HepG2 (cell line): ENCODE measurements around the gene MED12L. TPM values are rescaled to one million over a fixed set of nuclear protein-coding genes. Genes with fewer than 3 reads are reported as not detected.

Experiments used
- ATAC-seq: fragments of 200-7000 bp; cut with Tn5 transposase; 3 replicates; pipeline ENCODE4 v1.9.1; 2020; ENCODE audit warnings: mild to moderate bottlenecking, moderate library complexity
- BruUV-seq: library from RNA; stranded (reverse); fragments of 400-500 nt; replicated peaks from 2 replicates; lab custom pipeline; 2021; lab: Mats Ljungman, UMichigan
- CTCF ChIA-PET: fragments of 300-600 bp; formaldehyde crosslinking; extraction: SDS; loops from one replicate; lab custom pipeline; 2021; ENCODE audit warnings: low total read pairs, inconsistent platforms, low intra/inter-chr PET ratio; lab: Yijun Ruan, JAX
- POLR2A ChIA-PET: fragments of 350-600 bp; sonication (Branson Sonifier 250); formaldehyde crosslinking; loops from one replicate; lab custom pipeline; 2020; ENCODE audit warnings: antibody characterized with exemption, inconsistent platforms; lab: Yijun Ruan, JAX
- DNase-seq: peaks from one replicate; pipeline ENCODE4 v3.0.0-alpha.2; 2015; ENCODE audit warnings: low spot score
- FAIRE-seq: peaks from 3 replicates; lab custom pipeline; 2011; peaks lifted over from hg19 to GRCh38; lab: Jason Lieb, UNC
- H2AFZ ChIP-seq: one replicate; pipeline ENCODE4 v1.6.1; 2011; ENCODE audit warnings: low read length, inconsistent platforms
- H3K27ac ChIP-seq: fragments of 300-600 bp; 3 replicates; pipeline ENCODE4 v1.8.0; 2011; ENCODE audit warnings: mixed run types, mild to moderate bottlenecking, mixed read lengths, low read length, inconsistent platforms; ENCODE audit not compliant: insufficient read depth; ENCODE audit errors: extremely low read length
- H3K27me3 ChIP-seq, 2 experiments: fragments of 200-600 bp in 1 of 2; 2 replicates in 1 of 2; 3 replicates in 1 of 2; pipeline versions ENCODE4 v1.6.0 to v1.8.0; 2011; ENCODE audit warnings: low read length in 2 of 2, mild to moderate bottlenecking in 2 of 2, moderate library complexity in 2 of 2, inconsistent platforms in 1 of 2; ENCODE audit not compliant: insufficient read depth in 2 of 2, control insufficient read depth in 1 of 2
- H3K36me3 ChIP-seq, 2 experiments: fragments of 200-600 bp in 1 of 2; replicated peaks in 1 of 2; 2 replicates in 1 of 2; 3 replicates in 1 of 2; pipeline versions ENCODE4 v1.5.1 to v1.8.0; 2011; ENCODE audit warnings: low read length in 2 of 2, inconsistent platforms in 1 of 2; ENCODE audit not compliant: insufficient read depth in 2 of 2, control insufficient read depth in 1 of 2
- H3K4me1 ChIP-seq: 2 replicates; pipeline ENCODE4 v1.5.1; 2012; ENCODE audit warnings: low read length, inconsistent platforms; ENCODE audit not compliant: insufficient read depth
- H3K4me2 ChIP-seq: 2 replicates; pipeline ENCODE4 v1.6.0; 2011; ENCODE audit warnings: low read depth, low read length, inconsistent platforms
- H3K4me3 ChIP-seq, 3 experiments: fragments of 200-600 bp in 1 of 3; sonication (generic), shearing (Covaris generic) in 1 of 3; replicated peaks in 1 of 3; 2 replicates each; pipeline ENCODE4 v1.5.1; 2011 to 2016; ENCODE audit warnings: low read length in 3 of 3, inconsistent platforms in 2 of 3, low read depth in 2 of 3, mild to moderate bottlenecking in 2 of 3, control low read depth in 1 of 3, mixed read lengths in 1 of 3; ENCODE audit not compliant: insufficient read depth in 1 of 3
- H3K79me2 ChIP-seq: one replicate; pipeline ENCODE4 v1.6.1; 2011; ENCODE audit warnings: low read length, inconsistent platforms; ENCODE audit not compliant: insufficient read depth
- H3K9ac ChIP-seq: 2 replicates; pipeline ENCODE4 v1.6.0; 2011; ENCODE audit warnings: mild to moderate bottlenecking, low read depth, low read length, inconsistent platforms; ENCODE audit not compliant: insufficient read depth
- H3K9me3 ChIP-seq: 2 replicates; pipeline ENCODE4 v1.5.1; 2012; ENCODE audit warnings: mild to moderate bottlenecking, low read length
- H4K20me1 ChIP-seq: 2 replicates; pipeline ENCODE4 v1.6.0; 2011; ENCODE audit warnings: inconsistent platforms, mild to moderate bottlenecking, low read length, moderate library complexity; ENCODE audit not compliant: insufficient read depth
- POGZ ChIP-seq: sonication (generic); formaldehyde crosslinking; IDR thresholded peaks from 2 replicates; pipeline ENCODE4 v1.4.0; 2020; ENCODE audit warnings: mild to moderate bottlenecking, missing genetic modification reagents
- SCMH1 ChIP-seq: sonication (generic); formaldehyde crosslinking; IDR thresholded peaks from 2 replicates; pipeline ENCODE4 v1.9.0; 2021; ENCODE audit warnings: missing genetic modification reagents, mild to moderate bottlenecking, borderline replicate concordance
- SNAI1 ChIP-seq: sonication (generic); formaldehyde crosslinking; IDR thresholded peaks from 2 replicates; pipeline ENCODE4 v1.5.0; 2020; ENCODE audit warnings: mild to moderate bottlenecking, missing genetic modification reagents, borderline replicate concordance
- TIGD3 ChIP-seq: sonication (generic); formaldehyde crosslinking; IDR thresholded peaks from 2 replicates; pipeline ENCODE4 v1.5.1; 2020; ENCODE audit warnings: mild to moderate bottlenecking, missing genetic modification reagents, borderline replicate concordance
- ZBTB39 ChIP-seq: sonication (generic); formaldehyde crosslinking; IDR thresholded peaks from 2 replicates; pipeline ENCODE4 v1.5.0; 2020; ENCODE audit warnings: missing genetic modification reagents
- ZMAT5 ChIP-seq: sonication (generic); formaldehyde crosslinking; IDR thresholded peaks from 2 replicates; pipeline ENCODE4 v1.5.0; 2020; ENCODE audit warnings: mild to moderate bottlenecking, low read depth, missing genetic modification reagents, borderline replicate concordance
- ZMYM4 ChIP-seq: sonication (generic); formaldehyde crosslinking; IDR thresholded peaks from 2 replicates; pipeline ENCODE4 v1.8.1; 2023; ENCODE audit warnings: mild to moderate bottlenecking, missing genetic modification reagents
- ZNF121 ChIP-seq: sonication (generic); formaldehyde crosslinking; IDR thresholded peaks from 2 replicates; pipeline ENCODE4 v1.5.0; 2020; ENCODE audit warnings: mild to moderate bottlenecking, missing genetic modification reagents
- ZNF703 ChIP-seq: sonication (generic); formaldehyde crosslinking; IDR thresholded peaks from 2 replicates; pipeline ENCODE4 v1.5.1; 2020; ENCODE audit warnings: missing genetic modification reagents, mild to moderate bottlenecking, moderate library complexity, borderline replicate concordance
- ZNF788 ChIP-seq: sonication (generic); formaldehyde crosslinking; IDR thresholded peaks from 2 replicates; pipeline ENCODE4 v1.5.0; 2020; ENCODE audit warnings: mild to moderate bottlenecking, missing genetic modification reagents, borderline replicate concordance
- WGBS: methylation state at CpG from one replicate; pipeline ENCODE4 v1.1.6; 2017; ENCODE audit warnings: low lambda C conversion rate; 5-methylcytosine and 5-hydroxymethylcytosine counted together
- in situ Hi-C: cut with HindIII; loops from 2 replicates; pipeline ENCODE4 v1.10.0; 2017; ENCODE audit warnings: low pct_unique_long_range_greater_than_20kb; ENCODE audit not compliant: extremely low pct_ligation_motif_present
- intact Hi-C: fragments of 100-400 bp; cut with micrococcal nuclease; formaldehyde crosslinking; loops from one replicate; pipeline ENCODE4 v1.10.0; 2022; ENCODE audit not compliant: unreplicated experiment
- polyA plus RNA-seq, 8 experiments: library from polyadenylated mRNA; depleted of rRNA in 3 of 8; stranded (reverse) in 7 of 8; unstranded in 1 of 8; fragments of >200 nt; fragmentation: Illumina TruSeq in 4 of 8; extraction: Trizol in 4 of 8; gene quantifications; 2 replicates each; pipeline versions ENCODE4 v1.2.1 to v1.2.3, GENCODE V29; 2011 to 2016; ENCODE audit warnings: low read depth in 4 of 8, missing spikeins in 1 of 8, mixed read lengths in 1 of 8; ENCODE audit not compliant: insufficient read depth in 1 of 8
- total RNA-seq, 5 experiments: library from RNA; depleted of rRNA; stranded (reverse); fragments of >200 nt; fragmentation: Illumina TruSeq; extraction: Trizol; gene quantifications; 2 replicates each; pipeline ENCODE4 v1.2.3, GENCODE V29; 2016; ENCODE audit warnings: low read depth in 1 of 5

MED12L gene
- total and polyA plus RNA-seq, 2 of the 13 experiments (the other 11 are each of a cell fraction or from before 2014, with no cell fraction given): 0.07 to 0.64 TPM

- in situ Hi-C loops: no loop called here
- WGBS: 30% methylated on average over 5 of the region's 5 CpGs
These were observed 2.3 kb upstream of the MED12L start for GRCh38 chr3:151082880-151083838.

More at GRCh38 chr3:151082880-151083838, 2.3 kb upstream of the MED12L start:
- no peak for DNase-seq
- intact Hi-C loops: loop anchor here (10.0 kb wide), 1 partner anchor 158 kb away; no protein-coding TSS in a partner anchor
- no peaks in the 10 kb centered on the region for H3K36me3 ChIP-seq
- no peaks in the 10 kb centered on the region for H3K79me2 ChIP-seq
- peaks cover 12% of the 10 kb centered on the region for H3K4me1 ChIP-seq
- no peak overlapping the region for H3K4me2 ChIP-seq
- H4K20me1 ChIP-seq: no peaks in the 10 kb centered on the region
- H3K9me3 ChIP-seq: no peaks in the 10 kb centered on the region
- no peak for ATAC-seq
- peaks cover 8 to 36% of the 10 kb centered on the region in 2 experiments for H3K27me3 ChIP-seq
- CTCF ChIA-PET: no interaction called here
- no TSS peak for BruUV-seq
- H3K4me3 ChIP-seq: no peak overlapping the region
- TF ChIP-seq ZNF121 (CRISPR knock-in tag): no peak
- no peak for TF ChIP-seq ZMAT5 (CRISPR knock-in tag)
- TF ChIP-seq ZNF788: no peak
- no peak for TF ChIP-seq ZBTB39 (CRISPR knock-in tag)
- no peak for TF ChIP-seq TIGD3 (CRISPR knock-in tag)
- no peak for TF ChIP-seq ZNF703 (CRISPR knock-in tag)
- no peak for TF ChIP-seq SCMH1 (CRISPR knock-in tag)
- TF ChIP-seq SNAI1 (CRISPR knock-in tag): no peak
- TF ChIP-seq ZMYM4 (CRISPR knock-in tag): no peak
- TF ChIP-seq POGZ: no peak
- H2AFZ ChIP-seq: no peak overlapping the region
- FAIRE-seq: no peak
- H3K9ac ChIP-seq: no peak overlapping the region
- H3K27ac ChIP-seq: no peak overlapping the region
- POLR2A ChIA-PET: no interaction called here
